NCI-H526 (cell line): ENCODE data around the gene CPED1.
"Not testable (repeated sequence)": the region's sequence is repeated elsewhere in the genome, so short reads cannot be mapped to it uniquely, and the experiment has no call there.

Experiments
- DNase-seq, 2 experiments: peaks; one replicate each; lab custom pipeline; 2025; lab: John Stamatoyannopoulos, UW

CPED1 gene

DNA sequence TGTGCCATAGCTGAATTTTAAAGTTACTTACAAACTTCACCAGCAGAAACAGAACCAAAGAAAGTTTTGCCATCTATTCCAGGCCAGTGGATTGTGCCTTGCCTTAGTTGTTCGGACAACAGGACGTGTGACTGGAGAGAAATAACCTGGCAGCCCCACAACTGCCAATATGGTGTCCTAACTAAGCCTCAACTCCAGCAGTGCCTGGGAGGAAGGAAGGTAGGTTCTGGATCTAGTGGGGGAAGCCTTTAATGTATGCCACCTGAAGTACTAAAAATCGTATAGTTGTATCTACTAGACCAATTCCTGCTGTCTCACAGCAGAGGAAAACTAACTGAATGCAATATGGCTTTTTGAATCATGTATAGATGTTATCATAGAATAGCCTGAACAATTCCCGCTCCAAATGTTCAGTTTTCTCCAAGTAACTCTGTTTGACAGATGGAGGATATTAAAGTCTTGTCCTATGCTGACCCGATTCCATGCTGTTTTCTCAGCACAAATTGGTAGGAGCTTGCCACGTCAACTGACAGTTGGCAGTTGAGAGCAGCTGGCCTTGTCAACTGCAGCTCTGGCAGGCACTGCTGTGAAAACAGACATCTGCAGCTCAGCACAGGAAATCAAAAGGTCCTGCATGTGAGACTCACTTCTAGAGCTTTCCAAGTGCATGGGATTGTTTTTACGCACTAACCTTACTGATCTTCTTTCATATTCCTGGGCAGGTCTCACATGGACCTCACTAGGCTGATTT is 255.8 kb downstream of the CPED1 start:
- DNase-seq = peak; percentile 55 to 59

- DNase-seq = not testable (repeated sequence)
Observed at GRCh38 chr7:121251367-121251766, 262.9 kb downstream of the CPED1 start.

DNA sequence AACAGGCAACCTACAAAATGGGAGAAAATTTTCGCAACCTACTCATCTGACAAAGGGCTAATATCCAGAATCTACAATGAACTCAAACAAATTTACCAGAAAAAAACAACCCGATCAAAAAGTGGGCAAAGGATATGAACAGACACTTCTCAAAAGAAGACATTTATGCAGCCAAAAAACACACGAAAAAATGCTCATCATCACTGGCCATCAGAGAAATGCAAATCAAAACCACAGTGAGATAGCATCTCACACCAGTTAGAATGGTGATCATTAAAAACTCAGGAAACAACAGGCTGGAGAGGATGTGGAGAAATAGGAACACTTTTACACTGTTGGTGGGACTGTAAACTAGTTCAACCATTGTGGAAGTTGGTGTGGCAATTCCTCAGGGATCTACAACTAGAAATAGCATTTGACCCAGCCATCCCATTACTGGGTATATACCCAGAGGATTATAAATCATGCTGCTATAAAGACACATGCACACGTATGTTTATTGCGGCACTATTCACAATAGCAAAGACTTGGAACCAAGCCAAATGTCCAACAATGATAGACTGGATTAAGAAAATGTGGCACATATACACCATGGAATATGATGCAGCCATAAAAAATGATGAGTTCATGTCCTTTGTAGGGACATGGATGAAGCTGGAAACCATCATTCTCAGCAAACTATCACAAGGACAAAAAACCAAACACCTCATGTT is 264.2 kb downstream of the CPED1 start:
- DNase-seq = not testable (repeated sequence)

DNA sequence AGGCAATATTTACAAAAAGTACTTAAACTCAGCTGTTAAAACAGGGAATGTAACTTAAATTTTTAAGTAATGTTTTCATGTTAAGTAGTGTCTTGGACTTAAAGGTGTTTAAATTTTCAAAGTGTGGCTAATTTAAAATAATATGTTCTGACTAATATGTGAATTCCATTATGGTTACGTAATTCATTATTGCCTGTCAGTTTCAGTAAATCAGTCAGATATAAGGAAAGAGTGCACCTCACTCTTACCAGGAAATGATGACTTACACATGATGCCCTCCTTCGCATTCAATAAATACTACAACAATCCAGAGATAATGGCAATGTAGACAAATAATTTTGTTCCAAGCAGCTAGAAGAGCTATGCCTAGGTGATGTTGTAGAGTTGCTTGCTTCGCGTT is 271.3 kb downstream of the CPED1 start:
- DNase-seq = no peak

- no peak for DNase-seq
Observed at GRCh38 chr7:121261207-121261884, 272.8 kb downstream of the CPED1 start.

GRCh38 chr7:121262221-121262620 is 273.7 kb downstream of the CPED1 start:
- DNase-seq = no peak

GRCh38 chr7:121262969-121263368 is 274.5 kb downstream of the CPED1 start:
- DNase-seq = no peak

GRCh38 chr7:121266307-121266894 is 277.9 kb downstream of the CPED1 start:
- DNase-seq = no peak

DNA sequence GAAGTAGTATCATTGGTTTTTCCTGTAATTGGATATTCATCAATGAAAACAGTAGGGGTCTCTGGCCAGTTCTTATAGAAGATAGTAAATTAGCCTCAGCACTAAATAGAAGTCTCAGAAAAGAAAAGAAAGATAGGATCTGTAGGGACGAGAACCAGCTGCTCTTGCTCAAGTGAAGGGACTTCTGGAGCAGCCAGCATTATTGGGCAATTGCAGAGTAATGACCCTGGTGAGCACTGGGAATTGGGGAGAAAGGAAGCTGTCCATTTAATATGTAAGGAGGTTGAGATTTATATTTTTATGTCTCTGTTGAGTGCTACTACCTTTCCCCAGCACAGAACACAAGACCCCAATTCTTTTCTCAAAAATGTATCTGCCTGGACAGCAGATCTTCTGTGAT is 279.1 kb downstream of the CPED1 start:
- DNase-seq = no peak

DNA sequence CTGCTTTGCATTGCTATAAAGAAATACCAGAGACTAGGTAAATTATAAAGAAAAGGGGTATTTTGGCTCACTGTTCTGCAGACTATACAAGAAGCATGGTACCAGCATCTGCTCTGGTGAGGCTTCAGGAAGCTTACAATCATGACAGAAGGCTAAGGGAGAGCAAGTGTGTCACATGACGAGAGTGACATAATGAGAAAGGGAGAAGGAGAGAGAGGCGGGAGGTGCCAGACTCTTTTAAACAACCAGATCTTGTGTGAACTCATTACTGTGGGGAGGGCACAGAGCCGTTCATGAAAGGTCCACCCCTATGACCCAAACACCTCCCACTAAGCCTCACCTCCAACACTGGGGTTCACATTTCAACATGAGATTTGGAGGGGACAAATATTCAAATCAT is 281.3 kb downstream of the CPED1 start:
- no peak for DNase-seq

GRCh38 chr7:121271098-121271497 is 282.6 kb downstream of the CPED1 start:
- no peak for DNase-seq

DNA sequence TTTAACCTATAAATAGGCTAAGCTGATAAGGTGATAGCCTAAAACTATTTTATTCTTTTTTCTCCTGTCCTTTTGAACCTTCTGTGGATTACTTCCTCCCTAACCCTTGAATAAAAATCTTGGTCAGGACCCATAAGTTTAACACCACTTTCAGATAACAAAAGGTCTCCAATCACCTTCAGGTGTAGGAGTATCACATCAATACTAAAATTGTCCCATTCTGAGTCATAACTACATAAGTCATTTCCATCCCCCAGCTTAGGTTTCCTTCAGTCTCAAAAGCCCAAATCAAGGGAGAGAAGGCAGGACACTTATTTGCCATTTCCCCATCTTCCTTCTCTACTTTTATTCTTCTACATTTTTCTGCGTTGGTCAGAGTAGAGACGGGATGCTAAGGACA is 283.4 kb downstream of the CPED1 start:
- DNase-seq = no peak

GRCh38 chr7:121272676-121273075 is 284.2 kb downstream of the CPED1 start:
- DNase-seq = no peak

DNA sequence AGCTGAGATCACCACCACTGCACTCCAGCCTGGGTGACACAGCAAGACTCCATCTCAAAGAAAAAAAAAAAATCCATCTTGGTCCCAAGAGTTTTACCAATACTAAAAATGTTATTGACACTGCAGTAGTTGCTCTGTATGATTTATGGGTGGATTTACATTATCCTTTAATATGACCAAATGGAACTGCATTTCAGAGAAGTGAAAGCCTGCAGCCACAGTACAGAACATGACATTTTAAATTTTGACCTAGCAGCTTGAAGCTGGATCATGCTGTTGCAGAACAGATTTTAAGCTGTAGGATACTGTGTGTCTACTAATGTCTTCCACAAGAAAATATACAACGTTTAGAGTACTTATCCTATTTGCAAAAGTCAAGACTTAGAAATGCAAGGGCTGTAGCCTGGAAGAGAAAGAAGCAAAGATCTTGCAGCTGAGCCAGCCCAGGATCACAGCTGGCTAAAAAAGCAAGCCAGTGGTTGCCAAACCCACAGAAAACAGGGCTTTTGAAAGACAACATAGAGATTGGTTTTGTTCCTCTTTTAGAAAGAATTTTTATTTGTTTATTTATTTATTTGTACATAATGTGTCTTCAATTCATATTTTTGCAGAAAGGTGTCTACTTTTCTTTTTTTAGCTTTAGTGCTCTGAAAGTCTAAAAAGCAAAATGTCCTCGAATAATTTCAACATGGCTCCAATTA is 285.1 kb downstream of the CPED1 start:
- DNase-seq = no peak

DNA sequence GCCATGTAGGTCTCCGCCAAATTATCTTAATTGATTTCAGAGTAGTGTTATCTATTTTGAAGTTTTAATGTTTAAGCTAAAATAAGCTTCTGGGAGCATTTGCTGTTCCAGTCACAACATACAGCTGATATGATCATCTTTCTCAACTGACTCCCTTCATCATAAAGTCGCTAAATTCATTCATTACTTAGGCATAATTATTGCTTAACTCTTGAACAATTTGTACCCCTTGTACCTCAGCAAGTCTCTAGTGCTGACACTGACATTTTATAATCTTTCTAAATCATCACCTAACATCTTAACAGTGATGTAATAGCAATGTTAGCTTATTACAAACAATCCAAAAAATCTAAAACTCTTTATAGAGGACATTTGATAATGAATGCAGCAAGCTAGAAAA is 286.0 kb downstream of the CPED1 start:
- DNase-seq = no peak

GRCh38 chr7:121275204-121275603 is 286.7 kb downstream of the CPED1 start:
- DNase-seq = no peak

DNA sequence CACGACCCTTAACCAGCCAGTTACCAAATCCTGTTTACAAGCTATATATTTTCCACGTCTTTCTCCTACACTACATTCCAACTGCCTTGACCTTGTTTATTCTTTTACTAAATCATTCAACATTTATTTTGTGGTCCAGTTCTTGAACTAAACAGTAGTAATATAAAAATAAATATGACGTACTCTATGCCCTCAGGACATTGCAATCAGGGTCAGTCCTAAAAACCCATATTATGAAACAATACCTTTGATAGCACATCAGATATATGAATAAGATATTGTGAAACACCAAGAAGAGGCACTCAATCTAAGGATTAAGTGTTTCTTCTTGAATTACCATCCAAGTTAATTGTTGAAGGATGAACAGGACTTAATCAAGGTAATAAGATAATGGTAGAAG is 287.8 kb downstream of the CPED1 start:
- DNase-seq = no peak

- DNase-seq = no peak
Observed at GRCh38 chr7:121278120-121279021, 289.9 kb downstream of the CPED1 start.

- no peak for DNase-seq
Observed at GRCh38 chr7:121279060-121279620, 290.6 kb downstream of the CPED1 start.

- no peak for DNase-seq
Observed at GRCh38 chr7:121279822-121280221, 291.3 kb downstream of the CPED1 start.

- no peak for DNase-seq
Observed at GRCh38 chr7:121280656-121281055, 292.1 kb downstream of the CPED1 start.
